Sigmoid colon (tissue), 7 donors: ENCODE measurements around the gene GALNT18. TPM values are rescaled to one million over a fixed set of nuclear protein-coding genes. Genes with fewer than 3 reads are reported as not detected.

Experiments used
- DNase-seq: peaks from one replicate; pipeline ENCODE4 v3.0.0-alpha.2; 2019
- H3K27ac ChIP-seq, 4 donors: fragments of 200-600 bp; sonication (generic); one replicate each; pipeline ENCODE4 v1.5.1; 2016 to 2019; ENCODE audit warnings: mild to moderate bottlenecking in 1 of 4
- H3K27me3 ChIP-seq, 3 donors: fragments of 200-600 bp; sonication (generic); one replicate each; pipeline ENCODE4 v1.5.1; 2019; ENCODE audit warnings: mild to moderate bottlenecking in 1 of 3
- H3K36me3 ChIP-seq, 4 donors: fragments of 200-600 bp; sonication (generic); one replicate each; pipeline ENCODE4 v1.5.1; 2016 to 2019
- H3K4me1 ChIP-seq, 4 donors: fragments of 200-600 bp; sonication (generic); one replicate each; pipeline ENCODE4 v1.5.1; 2017 to 2019
- H3K4me3 ChIP-seq, 4 donors: fragments of 200-600 bp; sonication (generic); one replicate each; pipeline ENCODE4 v1.5.1; 2017 to 2019; ENCODE audit warnings: mild to moderate bottlenecking in 2 of 4, moderate library complexity in 1 of 4
- H3K9me3 ChIP-seq, 4 donors: fragments of 200-600 bp in 3 of 4; sonication (generic) in 3 of 4; one replicate each; pipeline versions ENCODE4 v1.5.1 to v1.6.1; 2013 to 2019
- EP300 ChIP-seq, 4 donors: sonication (generic); formaldehyde crosslinking; IDR thresholded peaks; one replicate each; pipeline ENCODE4 v1.6.1; 2017; ENCODE audit warnings: antibody characterized with exemption in 4 of 4
- POLR2A ChIP-seq, 2 donors: fragments of 450-650 bp; IDR thresholded peaks; one replicate each; pipeline ENCODE4 v1.6.1; 2016; ENCODE audit warnings: antibody characterized with exemption in 2 of 2, mild to moderate bottlenecking in 2 of 2, moderate library complexity in 2 of 2
- POLR2AphosphoS5 ChIP-seq, 4 donors: sonication (generic); formaldehyde crosslinking; IDR thresholded peaks; one replicate each; pipeline ENCODE4 v1.6.1; 2017; ENCODE audit warnings: antibody characterized with exemption in 4 of 4
- WGBS, 2 donors: extraction: QIAGEN DNeasy Blood & Tissue Kit; methylation state at CpG; one replicate each; pipeline ENCODE4 v1.1.7; 2013; 5-methylcytosine and 5-hydroxymethylcytosine counted together
- intact Hi-C: fragments of 100-400 bp; cut with DNase I; formaldehyde crosslinking; loops from one replicate; pipeline ENCODE4 v1.15.1; 2023
- polyA plus RNA-seq, 3 donors: library from polyadenylated mRNA; stranded (reverse); fragments of 200-250 nt; gene quantifications; one replicate each; pipeline ENCODE4 v1.2.3, GENCODE V29; 2013
- total RNA-seq, 4 donors: library from RNA; depleted of rRNA; stranded (reverse); fragments of >200 nt; gene quantifications; one replicate each; pipeline ENCODE4 v1.1.0, GENCODE V29; 2016
- TF ChIP-seq, protein P1 (sequence below), 4 experiments: fragments of 450-650 bp in 3 of 4; fragments of 200-600 bp in 1 of 4; IDR thresholded peaks; one replicate each; pipeline ENCODE4 v1.5.1; 2016 to 2019; ENCODE audit warnings: antibody characterized with exemption in 4 of 4, mild to moderate bottlenecking in 3 of 4, moderate library complexity in 2 of 4
- donor health status: healthy with polysubstance abuse.
- donor health status: Bipolar disorder and iron deficiency.
- donor health status: healthy.

Gene GALNT18
- total and polyA plus RNA-seq, 7 donors: 0.92 to 48.6 (median 34.9) TPM

DNA sequence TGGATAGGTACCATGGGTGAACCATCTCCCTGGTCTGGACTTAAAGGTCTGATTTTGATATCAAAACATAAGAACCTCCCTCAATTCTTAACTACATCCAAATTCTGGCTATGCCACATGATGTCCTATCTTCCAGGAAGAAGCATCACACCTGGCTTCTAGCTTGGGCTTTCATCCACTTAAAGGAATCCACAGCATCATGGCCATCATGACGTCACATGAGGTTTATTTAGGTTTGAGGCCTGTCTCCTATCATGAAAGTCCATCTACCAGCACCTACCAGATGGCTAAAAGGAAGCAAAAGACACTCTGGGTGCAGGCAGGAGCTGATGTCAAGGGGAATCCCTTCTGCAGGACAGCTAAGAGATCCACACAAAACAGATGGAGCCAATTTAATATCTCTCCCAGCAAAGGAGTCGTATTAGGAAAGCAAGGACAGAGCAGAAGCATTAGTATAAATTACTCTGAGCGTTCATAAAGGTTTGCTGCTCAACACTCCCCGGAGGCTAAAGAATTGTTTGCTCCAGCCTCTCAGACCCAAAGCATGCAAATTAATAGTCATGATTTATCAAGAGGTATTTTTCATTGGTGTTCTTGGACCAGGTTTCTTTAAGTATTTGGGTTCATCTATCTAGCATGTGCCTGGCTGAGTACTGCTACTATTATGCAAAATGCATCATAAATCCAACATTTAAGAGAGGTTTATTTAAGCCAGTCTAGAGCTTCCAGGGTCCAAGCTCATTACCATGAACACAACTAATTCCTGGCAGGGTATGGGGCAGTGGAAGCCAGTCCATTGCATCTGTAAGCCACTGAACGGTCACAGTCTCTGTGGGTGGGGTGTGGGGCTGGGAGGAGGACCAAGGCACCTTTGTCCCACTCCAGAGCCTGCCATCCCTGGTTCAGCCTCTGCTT, 47.2 kb downstream of the GALNT18 start:
- 77 to 88% methylated on average over 5 of the region's 5 CpGs for WGBS, 2 donors
- Histone ChIP-seq H3K27me3 (no peaks in the 10 kb centered on the region), H3K9me3 (no peaks in the 10 kb centered on the region), H3K36me3 (no peaks in the 10 kb centered on the region), H3K27ac (peak overlapping the region in 2 of 4 donors; percentile 44 to 68), H3K4me3 (no peak overlapping the region), H3K4me1 (peaks cover 0 to 87% (median 61%) of the 10 kb centered on the region in 4 donors)
- DNase-seq: no peak
- TF ChIP-seq EP300 (IDR thresholded peaks at IDR 0.05): no peak
- peak in 1 of 4 donors; percentile 23 for TF ChIP-seq POLR2AphosphoS5 (IDR thresholded peaks at IDR 0.05)
- intact Hi-C loops: loop anchor here (5.0 kb wide), 2 partner anchors 98 to 167 kb away; no protein-coding TSS in a partner anchor

DNA sequence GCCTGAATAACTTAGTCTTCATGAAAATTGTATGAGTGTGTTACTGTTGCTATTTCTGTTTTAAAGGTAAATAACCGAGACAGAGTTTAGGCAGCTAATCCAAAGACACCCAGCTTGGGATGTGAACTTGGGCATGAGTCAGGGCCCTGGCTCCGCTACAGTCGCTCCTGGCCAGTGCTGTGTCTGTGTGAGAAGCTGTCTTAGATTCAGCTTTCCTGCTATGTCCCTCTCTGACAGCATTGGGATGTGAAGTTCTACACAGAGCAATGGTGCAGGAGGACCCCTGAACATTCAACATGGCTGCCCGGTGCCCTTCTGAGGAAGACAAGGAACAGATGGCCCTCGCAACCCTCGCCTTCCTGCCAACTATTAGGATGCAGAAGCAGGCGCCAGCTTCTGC, 49.4 kb downstream of the GALNT18 start:
- Histone ChIP-seq H3K27ac (peak overlapping the region in 3 of 4 donors; percentile 62 to 88 (median 68)), H3K9me3 (no peaks in the 10 kb centered on the region), H3K4me3 (no peak overlapping the region), H3K36me3 (no peaks in the 10 kb centered on the region), H3K27me3 (no peaks in the 10 kb centered on the region), H3K4me1 (peaks cover 0 to 89% (median 61%) of the 10 kb centered on the region in 4 donors)
- TF ChIP-seq POLR2A (IDR thresholded peaks at IDR 0.05) (no peak), EP300 (IDR thresholded peaks at IDR 0.05) (no peak), POLR2AphosphoS5 (IDR thresholded peaks at IDR 0.05) (peak in 2 of 4 donors; percentile 27 to 49)
- TF ChIP-seq, protein P1, sequence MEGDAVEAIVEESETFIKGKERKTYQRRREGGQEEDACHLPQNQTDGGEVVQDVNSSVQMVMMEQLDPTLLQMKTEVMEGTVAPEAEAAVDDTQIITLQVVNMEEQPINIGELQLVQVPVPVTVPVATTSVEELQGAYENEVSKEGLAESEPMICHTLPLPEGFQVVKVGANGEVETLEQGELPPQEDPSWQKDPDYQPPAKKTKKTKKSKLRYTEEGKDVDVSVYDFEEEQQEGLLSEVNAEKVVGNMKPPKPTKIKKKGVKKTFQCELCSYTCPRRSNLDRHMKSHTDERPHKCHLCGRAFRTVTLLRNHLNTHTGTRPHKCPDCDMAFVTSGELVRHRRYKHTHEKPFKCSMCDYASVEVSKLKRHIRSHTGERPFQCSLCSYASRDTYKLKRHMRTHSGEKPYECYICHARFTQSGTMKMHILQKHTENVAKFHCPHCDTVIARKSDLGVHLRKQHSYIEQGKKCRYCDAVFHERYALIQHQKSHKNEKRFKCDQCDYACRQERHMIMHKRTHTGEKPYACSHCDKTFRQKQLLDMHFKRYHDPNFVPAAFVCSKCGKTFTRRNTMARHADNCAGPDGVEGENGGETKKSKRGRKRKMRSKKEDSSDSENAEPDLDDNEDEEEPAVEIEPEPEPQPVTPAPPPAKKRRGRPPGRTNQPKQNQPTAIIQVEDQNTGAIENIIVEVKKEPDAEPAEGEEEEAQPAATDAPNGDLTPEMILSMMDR (IDR thresholded peaks at IDR 0.05): no peak
- peak; percentile 66 for DNase-seq
- intact Hi-C loops: loop anchor here (1.0 to 5.0 kb wide), 3 partner anchors 48 to 165 kb away; no protein-coding TSS in a partner anchor
- 94 to 95% methylated on average over 7 of the region's 7 CpGs for WGBS, 2 donors

DNA sequence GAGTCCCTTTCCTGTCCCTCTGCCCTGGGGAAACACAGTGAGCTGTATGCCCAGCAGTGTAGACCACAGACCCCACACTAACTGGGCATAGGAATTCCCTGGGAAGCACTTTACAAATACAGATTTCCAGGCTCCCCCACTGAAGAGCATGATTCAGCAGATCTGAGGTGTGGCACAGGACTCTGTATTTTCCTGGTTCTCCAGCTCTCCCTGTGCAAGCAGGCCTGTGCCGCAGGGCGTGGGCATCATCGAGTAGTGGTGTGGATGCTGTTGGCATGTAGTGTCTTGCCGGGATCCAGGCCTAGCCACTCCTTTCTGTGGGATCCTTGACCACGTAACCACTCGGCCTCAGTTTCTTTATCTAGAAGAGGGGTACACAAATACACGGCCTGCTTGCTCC, 49.9 kb downstream of the GALNT18 start:
- Histone ChIP-seq H3K27me3 (no peaks in the 10 kb centered on the region), H3K9me3 (no peaks in the 10 kb centered on the region), H3K4me3 (no peak overlapping the region), H3K36me3 (no peaks in the 10 kb centered on the region), H3K27ac (peak overlapping the region in 3 of 4 donors; percentile 62 to 88 (median 68)), H3K4me1 (peaks cover 0 to 89% (median 63%) of the 10 kb centered on the region in 4 donors)
- TF ChIP-seq, protein P1 (IDR thresholded peaks at IDR 0.05): no peak
- no peak for TF ChIP-seq POLR2A (IDR thresholded peaks at IDR 0.05)
- no peak for TF ChIP-seq EP300 (IDR thresholded peaks at IDR 0.05)
- TF ChIP-seq POLR2AphosphoS5 (IDR thresholded peaks at IDR 0.05): no peak
- no peak for DNase-seq
- WGBS, 2 donors: 92 to 93% methylated on average over 7 of the region's 7 CpGs
- intact Hi-C loops: loop anchor here (1.0 to 5.0 kb wide), 3 partner anchors 48 to 165 kb away; no protein-coding TSS in a partner anchor

DNA sequence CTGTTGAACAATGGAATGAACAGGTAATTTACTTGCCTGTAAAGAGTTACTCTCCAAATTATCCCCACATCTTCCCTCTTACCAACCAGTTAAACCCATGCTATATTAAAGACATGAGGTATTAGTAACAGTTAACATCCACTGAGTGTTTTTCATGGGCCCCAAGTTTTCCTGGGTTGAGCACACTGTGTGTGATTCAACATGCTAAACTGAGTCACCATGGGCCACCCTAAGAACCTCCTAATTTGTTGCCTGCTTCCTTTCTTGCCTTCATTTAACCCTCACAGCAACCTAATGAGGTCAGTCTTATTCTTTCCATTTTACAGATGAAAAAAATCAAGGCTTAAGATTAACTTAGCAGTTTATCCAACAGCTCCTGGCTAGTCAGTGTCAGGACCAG, 51.0 kb downstream of the GALNT18 start:
- DNase-seq: no peak
- no peaks in the 10 kb centered on the region for H3K36me3 ChIP-seq
- H3K27ac ChIP-seq: peak overlapping the region in 3 of 4 donors; percentile 58 to 88 (median 82)
- TF ChIP-seq, protein P1 (IDR thresholded peaks at IDR 0.05): no peak
- no peak for TF ChIP-seq POLR2AphosphoS5 (IDR thresholded peaks at IDR 0.05)
- no peak for TF ChIP-seq EP300 (IDR thresholded peaks at IDR 0.05)
- TF ChIP-seq POLR2A (IDR thresholded peaks at IDR 0.05): no peak
- H3K4me1 ChIP-seq: peaks cover 0 to 92% (median 66%) of the 10 kb centered on the region in 4 donors
- H3K9me3 ChIP-seq: no peaks in the 10 kb centered on the region
- H3K27me3 ChIP-seq: no peaks in the 10 kb centered on the region
- intact Hi-C loops: loop anchor here (5.0 kb wide), 2 partner anchors 101 to 164 kb away; no protein-coding TSS in a partner anchor
- H3K4me3 ChIP-seq: no peak overlapping the region

DNA sequence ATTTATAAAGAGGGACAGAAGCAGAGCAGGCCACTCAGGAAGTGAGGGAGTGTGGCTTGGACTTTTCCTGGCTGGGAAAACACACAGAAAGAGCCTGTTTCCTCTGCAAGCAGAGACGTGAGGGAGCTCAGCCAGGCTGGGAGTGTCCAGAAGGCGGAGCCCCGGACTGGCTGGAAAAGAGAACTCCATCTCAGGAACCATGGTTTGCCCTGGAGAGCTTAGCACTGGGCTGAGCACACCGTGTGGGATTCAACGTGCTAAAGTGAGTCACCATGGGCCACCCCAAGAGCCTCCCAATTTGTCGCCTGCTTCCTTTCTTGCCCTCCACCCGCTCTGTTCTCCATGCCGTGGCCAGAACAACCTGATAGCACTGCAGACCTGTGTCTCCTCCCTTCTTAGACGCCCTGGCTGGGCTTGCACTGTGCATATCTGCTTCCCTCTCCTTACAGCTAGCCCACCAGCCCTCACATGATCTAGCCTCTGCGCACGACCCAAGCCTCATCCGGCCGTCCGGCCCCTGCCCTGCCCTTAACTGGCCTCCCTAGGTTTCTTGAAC, 51.8 kb downstream of the GALNT18 start:
- TF ChIP-seq, protein P1 (IDR thresholded peaks at IDR 0.05): no peak
- TF ChIP-seq POLR2AphosphoS5 (IDR thresholded peaks at IDR 0.05) (no peak), EP300 (IDR thresholded peaks at IDR 0.05) (no peak), POLR2A (IDR thresholded peaks at IDR 0.05) (no peak)
- H3K4me1 ChIP-seq: peaks cover 0 to 90% (median 63%) of the 10 kb centered on the region in 4 donors
- 66 to 67% methylated on average over 14 of the region's 14 CpGs for WGBS, 2 donors
- no peaks in the 10 kb centered on the region for H3K9me3 ChIP-seq
- H3K27me3 ChIP-seq: no peaks in the 10 kb centered on the region
- peak; percentile 81 for DNase-seq
- no peak overlapping the region for H3K4me3 ChIP-seq
- peak overlapping the region; percentile 58 to 88 (median 71) for H3K27ac ChIP-seq
- H3K36me3 ChIP-seq: no peaks in the 10 kb centered on the region
- intact Hi-C loops: loop anchor here (5.0 kb wide), 4 partner anchors 52 to 533 kb away; partner anchors contain the start of gene GALNT18
